ENCODE results near the gene RTN4IP1.

Gene RTN4IP1

DNA sequence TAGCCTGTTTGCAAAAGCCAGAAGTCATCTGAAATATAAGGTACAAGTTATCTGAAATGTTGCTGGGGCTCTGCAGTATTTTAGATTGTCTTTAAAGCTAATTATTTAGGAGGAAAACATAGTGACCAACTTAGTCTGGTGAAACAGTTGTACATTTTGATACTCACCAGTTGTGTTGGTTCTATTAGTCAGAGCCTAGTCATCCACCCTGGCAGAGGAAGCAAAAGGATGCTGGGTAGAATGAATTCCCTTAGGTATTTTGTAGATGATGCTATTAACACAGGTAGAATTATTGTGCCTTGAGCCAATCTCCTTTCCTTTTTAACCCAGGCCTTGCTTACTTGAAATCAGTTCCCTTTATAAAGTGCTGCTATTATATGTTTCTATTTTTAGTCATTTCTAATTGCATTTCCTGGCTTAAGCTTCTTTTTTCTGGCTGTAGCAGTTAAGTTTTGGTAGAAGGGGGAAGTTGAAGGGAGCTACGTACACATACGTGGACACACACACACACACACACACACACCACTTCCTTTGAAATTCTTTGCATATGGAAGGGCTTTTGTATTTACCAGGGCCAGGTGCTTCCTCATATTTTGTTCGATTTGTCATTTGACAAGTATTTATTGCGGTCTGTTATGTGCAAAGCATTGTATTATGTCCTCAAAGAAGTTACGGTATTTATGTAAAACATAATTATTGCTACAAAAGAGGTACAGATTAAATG is 82.4 kb downstream of the RTN4IP1 start:
- peak; percentile 37 for DNase-seq (ENCODE audit: low spot score)

DNA sequence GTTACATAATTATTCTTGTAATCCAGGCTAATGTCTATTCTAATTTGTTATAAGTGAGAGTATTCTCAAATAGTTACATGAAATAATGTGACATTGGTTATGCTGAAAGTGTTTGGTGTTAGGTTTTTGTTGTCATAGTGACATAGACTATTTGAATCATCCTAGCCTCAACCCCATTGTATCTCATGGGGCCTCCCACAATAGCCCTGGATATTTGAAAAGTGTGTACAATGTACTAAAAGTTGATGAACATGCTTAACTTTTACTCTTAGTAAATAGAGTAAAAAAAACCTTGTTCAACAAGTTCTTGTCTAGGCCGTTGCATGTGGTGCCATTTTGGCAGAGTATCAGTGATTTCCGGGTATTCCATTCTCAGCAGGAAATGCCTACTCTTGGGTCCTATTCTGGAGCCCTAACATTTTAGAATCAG is 83.0 kb downstream of the RTN4IP1 start:
- DNase-seq (ENCODE audit: low spot score) = no peak

DNA sequence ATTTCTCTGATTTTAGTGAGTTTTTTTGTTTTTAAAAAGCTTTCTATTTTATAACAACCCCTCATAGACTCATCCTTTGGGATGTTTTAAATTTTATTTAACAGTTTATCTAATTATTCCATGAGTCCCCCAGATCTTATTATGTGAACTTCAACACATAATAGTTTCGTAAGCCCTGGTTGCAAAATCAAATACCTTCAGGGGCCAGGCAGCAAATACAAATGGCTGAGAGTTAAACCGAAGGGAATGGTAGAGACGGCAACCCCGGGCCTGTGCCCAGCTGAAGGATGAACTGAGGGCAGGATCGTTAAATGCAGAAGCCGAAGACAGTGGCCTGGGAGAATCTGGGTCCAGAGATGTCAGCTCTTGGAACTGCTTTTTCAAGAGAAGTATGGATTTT is 88.4 kb downstream of the RTN4IP1 start:
- no peak for DNase-seq (ENCODE audit: low spot score)

DNA sequence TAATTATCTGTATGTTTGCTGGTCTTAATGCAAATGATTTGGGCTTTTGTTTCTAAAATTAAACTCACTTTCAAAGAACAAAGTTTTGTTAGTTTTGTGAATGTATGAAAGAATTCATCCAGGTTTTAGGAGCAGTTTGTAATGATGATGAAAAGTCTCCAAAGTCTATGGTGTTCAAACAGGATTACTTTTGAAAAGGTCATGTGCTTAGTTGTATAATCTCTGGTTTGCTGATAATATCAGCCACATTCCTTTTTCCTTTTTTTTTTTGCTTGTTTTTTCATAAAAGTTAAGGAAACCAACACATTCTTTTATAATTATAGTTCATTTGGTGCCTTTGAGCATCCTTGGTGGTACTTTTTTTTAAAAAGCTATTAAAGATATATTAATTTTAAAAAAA is 88.9 kb downstream of the RTN4IP1 start:
- no peak for DNase-seq (ENCODE audit: low spot score)

DNA sequence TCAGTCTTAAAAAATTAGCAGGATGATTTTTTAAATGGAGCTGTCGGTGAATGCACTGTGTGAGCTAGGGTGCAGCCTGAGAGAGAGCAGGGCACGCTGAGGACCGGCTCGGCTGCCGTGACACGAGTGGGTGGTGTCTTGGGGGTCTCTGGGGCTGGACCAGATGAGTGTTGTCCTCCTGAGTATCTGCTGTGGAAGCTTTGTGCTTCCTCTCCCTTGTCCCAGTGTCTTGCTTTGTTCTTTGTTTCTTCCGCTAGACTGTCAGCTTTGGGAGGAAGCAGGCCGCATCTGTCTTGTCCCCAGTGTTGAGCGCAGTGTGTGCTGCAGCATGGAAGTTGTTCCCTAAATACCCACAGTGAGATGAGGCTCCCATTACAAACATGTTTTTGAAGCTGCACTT is 89.4 kb downstream of the RTN4IP1 start:
- no peak for DNase-seq (ENCODE audit: low spot score)

DNA sequence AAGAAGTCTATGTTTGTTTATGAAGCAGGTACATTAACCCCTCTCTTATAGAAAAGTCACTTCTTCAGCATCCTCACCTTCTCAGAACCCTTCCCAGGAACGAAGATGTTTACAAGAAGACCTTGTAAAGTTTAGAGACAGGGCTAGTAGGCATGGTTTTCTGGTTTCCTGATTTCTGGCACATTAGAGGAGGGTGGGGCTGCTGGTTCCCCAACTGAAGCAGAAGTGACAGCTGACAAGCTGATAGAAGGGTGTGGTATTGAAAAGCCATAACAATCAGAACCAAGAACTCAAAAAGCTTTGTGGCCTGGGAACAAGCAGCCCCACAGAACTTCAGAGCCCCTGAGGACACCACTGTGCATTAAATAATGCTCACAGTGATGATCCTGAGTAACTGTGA is 91.2 kb downstream of the RTN4IP1 start:
- DNase-seq (ENCODE audit: low spot score) = no peak

DNA sequence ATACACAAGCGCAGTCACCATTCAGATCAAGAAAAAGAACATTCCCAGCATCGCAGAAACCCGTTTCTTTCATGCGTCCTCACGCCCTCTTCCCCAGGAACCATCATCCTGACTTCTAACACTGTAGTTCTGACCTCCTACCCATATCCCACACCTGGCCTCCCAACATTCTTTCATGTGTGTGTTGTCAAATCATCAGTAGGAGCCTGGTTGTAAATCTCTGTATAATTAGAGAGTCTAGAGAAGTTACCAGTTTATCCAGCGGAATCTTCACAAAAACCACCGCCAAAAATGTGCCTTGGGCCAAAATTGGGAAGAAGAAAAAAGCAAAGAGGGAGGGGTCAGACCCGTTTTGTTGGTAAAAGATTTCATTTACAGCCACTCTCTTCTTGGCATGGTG is 91.6 kb downstream of the RTN4IP1 start:
- no peak for DNase-seq (ENCODE audit: low spot score)

DNA sequence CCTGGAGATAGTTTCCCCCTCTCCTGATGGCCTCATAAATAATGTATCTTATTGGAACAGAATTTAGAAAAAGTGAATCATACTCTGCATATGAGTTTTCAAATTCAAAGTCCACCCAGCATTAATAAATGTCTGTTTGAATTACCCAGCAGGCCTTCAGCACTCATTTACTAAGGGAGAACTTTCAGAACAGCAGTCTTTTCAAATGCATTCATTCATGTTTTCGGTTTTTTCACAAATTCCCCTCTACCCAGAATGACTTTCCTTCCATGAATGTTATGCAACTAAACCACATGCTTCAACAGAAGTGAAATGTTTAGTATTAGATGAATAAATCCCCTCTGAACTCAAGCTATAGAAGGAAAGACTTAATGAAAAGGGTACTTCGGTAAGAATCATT is 92.4 kb downstream of the RTN4IP1 start:
- no peak for DNase-seq (ENCODE audit: low spot score)

DNA sequence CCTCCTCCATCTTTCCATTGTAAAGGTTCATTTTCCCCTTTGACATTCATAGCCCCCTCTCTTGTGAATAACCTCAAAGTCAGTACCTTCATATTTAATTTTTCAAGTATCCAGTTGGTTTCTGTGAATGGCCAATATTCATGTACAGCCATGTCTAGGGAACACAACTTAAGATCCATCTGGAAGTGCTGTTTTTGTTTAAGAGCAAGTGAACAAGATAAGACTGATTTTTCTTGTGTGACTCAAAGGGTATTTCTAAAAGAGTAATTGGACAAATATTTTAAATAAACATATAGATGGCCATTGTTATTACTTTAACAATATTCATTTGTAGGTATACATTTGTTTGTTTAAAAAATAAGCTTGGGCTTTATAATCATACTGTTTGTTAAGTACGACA is 92.9 kb downstream of the RTN4IP1 start:
- no peak for DNase-seq (ENCODE audit: low spot score)

DNA sequence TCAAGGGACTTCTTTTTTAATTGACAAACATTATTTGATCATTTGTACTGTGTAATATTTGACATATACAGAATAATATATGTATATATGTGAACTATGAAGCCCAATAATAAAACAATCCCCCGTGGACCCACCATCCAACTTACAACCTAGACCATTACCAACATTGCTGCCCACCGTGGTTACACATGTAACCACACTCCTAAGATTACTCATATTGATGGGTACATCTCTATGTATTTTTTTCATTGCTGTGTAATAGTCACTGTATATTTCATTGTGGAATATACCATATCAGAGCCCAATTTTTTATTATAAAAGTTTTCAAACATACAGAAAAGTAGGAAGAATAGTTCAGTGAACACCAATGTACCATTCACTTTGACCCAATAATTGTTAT is 94.3 kb downstream of the RTN4IP1 start:
- no peak for DNase-seq (ENCODE audit: low spot score)

DNA sequence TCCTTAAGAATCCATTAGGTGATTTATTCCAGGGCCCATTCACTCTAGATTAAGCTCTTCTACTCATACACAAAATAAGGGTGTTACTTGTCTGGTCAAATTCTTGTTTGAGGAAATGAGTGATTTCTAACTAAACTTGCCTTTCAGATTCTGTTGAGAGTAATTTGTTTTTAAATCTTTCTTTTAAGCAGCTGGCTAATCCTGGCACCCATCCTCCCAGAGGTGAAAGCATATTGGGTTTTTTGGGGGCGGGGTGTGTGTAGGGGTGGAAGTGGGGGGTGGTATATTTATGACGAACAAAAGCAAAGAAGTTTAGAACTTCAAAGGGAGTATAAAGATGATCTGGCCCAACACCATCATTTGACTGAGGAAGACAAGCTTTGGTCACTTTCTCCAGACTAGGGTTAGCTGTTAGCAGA is 94.7 kb downstream of the RTN4IP1 start:
- no peak for DNase-seq (ENCODE audit: low spot score)

DNA sequence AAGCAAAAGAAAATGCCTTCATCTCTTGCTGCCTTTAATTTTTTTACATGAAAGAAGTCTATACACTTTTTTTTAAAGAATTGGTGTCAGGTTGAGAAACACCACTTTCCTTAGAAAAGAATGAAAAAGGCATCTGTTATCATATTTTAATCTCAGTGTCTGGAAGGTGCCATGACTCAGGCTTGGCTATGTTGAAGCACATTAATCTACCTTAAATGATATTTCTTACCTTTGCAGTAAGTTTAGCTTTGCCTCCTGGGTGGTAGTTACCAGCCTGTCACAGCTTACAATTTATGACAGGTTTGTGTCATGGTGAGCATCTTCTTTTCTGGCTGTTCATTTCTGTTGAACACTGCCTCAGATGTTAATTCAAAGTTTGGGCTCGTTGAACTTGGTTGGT is 95.3 kb downstream of the RTN4IP1 start:
- DNase-seq (ENCODE audit: low spot score) = no peak

DNA sequence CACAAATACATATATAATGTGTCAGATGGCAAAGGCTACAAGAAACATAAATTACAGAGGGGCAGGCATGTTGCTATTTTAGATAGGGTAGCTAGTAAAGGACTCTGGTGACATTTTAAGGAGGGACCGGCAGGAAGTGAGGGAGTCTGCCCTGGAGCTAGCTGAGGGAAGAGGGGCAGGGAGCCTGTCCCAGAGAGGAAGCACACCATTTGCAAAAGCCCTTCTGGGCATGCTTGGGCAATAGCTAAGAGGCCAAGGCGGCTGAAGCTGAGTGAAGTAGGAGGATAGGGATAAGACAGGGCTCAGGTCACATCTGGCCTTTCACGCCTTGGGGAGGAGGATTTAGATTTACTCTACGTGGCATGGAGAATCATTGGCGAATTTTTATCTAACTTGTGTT is 96.2 kb downstream of the RTN4IP1 start:
- DNase-seq (ENCODE audit: low spot score) = no peak

DNA sequence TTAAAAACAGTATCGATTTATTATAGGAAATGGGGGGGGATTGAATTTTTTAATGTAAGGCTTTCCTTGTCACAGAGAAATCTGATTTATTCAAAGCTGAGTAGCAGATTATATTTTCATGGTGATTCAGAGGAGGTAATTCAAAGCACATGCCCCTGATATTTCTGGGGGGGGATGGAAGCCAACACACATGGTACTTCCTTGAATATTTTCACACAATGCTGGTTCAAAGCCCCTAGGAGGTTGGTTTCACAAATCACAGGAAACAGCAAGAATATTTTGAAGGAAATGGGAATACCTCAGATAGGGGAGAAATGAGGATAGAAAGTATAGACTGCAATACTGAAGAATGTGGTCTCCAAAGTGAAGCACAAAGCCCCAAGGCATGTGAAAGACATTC is 98.8 kb downstream of the RTN4IP1 start:
- no peak for DNase-seq (ENCODE audit: low spot score)

DNA sequence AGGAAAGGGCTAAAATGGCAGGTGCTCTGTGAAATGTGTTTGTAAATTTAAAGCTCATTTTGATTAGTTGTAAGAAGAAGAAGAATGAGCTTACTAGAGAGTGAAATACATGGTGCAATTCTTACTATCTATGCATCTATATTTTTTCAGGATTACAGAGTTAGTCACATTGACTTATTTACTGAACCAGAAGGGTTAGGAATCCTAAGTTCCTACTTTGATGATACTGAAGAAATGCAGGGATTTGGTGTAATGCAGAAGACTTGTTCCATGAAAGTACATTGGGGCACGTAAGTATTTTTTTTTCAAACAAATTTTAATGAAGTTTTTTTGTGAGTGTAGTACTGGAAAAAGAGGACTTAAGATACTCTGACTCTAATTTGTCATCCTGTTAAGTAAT is 99.3 kb downstream of the RTN4IP1 start:
- DNase-seq (ENCODE audit: low spot score) = no peak

DNA sequence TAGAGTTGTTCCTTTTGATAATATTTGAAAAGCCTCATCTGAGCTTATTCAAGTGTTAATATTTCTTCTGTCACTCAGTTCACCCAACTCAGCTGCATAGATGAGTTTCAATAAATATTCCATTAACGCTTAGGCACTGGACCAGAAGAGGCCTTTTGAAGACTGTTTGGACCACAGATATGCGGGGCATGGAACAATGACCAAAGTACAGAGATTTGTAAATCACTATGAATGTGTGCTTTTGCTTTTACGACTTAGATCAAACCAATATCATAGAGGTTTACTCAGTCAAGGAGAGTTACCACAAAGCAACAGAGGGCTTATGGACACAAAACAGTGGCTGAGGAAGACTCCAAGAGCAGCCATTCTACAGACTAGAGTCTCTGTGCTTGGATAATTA is 99.9 kb downstream of the RTN4IP1 start:
- no peak for DNase-seq (ENCODE audit: low spot score)

DNA sequence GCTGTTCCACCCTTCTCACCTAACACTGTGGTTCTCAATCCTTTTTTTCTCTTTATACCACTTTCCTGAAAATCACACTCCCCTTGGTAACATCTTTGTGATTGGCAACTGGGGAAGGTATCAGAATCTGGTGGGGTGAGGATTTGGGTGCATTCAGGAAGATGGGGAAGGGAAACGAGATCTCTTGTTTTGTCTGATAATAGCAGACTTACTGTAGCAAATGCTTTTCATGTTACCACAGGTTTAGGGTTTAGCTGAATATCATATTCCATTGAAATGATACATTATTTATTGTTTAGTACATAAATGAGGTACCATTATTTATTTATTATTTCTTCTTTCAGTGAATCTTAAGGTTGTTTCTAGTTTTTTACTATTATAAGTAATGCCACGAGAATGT is 100.8 kb downstream of the RTN4IP1 start:
- DNase-seq (ENCODE audit: low spot score) = no peak

DNA sequence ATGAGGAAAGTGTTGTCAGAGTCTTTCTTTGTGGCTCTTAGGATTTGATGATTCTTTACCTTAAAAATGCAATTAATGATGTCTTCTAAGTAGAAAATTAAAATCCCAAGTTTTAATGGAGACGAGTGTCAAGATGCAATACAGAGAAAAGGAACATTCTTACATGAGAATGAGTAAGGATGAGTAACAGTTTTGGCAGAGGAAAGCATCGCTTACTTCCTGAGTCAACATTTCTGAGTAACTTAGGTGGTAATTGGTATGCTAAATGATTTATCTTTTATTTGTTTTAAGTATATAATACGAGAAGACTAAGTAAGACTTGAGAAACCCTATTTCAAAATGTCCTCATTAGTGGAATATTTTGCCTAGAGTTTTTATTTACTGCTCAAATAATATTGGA is 101.3 kb downstream of the RTN4IP1 start:
- DNase-seq (ENCODE audit: low spot score) = no peak

DNA sequence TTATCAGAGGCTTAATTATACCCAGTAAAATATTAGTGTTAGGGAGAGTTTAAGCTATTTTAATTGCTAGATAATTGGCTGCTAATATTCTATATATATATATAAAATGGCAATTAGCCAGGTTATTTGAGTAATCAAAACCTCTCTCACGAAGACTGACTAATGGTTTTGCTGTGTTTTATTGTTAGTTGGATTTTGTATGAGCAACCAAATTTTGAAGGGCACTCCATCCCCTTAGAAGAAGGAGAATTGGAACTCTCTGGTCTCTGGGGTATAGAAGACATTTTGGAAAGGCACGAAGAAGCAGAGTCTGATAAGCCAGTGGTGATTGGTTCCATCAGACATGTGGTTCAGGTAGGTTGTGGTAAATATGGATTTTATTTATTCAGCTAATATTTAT is 102.2 kb downstream of the RTN4IP1 start:
- DNase-seq (ENCODE audit: low spot score) = no peak

DNA sequence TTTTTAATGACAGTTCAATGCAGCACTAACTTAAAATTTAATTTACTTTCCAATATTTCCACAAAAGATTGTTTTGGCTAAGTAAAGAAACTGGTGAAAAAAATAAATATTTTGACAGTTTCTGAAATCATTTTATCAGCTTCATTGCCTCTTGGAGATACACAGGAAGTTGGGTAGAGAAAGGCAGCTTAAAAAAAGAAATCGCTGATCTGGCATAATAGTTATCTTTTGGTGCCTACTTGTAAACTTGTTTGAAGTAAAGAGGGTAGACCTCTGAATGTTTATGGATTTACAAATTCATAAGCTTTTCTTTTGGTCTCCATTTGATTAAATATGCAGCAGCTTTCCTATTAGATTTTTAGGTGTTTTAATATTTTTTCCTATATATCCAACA is 103.4 kb downstream of the RTN4IP1 start:
- peak; percentile 42 for DNase-seq (ENCODE audit: low spot score)

DNA sequence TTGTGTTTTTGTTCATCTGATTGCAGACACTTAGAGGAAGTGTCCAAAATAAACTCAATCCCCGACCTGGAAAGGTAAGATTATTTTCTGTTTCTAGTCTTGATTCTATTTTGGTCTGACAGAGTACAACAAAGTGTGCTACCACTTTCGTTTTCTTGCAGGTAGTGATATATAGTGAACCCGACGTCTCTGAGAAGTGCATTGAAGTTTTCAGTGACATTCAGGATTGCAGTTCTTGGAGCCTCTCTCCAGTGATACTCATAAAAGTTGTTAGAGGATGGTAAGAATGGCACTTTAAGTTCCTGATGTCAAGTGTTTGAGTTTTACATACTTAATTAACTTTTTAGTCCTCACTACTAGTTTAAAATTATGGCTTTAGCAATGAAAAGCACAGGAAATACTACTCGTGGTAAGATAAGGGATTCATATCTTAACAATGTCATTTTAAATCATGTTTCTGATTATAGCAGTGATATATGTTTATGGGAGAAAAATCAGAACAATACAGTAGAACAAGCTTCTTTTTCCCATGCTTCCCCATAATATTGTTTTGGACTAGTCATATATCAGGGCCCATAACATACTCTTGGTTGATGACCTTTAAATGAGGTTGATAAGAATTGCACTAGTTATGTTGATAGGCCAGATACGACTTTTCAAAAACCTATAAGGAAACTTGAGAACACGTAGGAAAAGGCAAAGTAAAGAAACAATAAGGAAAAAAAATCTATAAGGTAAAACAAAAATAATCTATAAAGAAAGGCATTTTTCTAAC is 104.0 kb downstream of the RTN4IP1 start:
- DNase-seq (ENCODE audit: low spot score) = peak; percentile 75

DNA sequence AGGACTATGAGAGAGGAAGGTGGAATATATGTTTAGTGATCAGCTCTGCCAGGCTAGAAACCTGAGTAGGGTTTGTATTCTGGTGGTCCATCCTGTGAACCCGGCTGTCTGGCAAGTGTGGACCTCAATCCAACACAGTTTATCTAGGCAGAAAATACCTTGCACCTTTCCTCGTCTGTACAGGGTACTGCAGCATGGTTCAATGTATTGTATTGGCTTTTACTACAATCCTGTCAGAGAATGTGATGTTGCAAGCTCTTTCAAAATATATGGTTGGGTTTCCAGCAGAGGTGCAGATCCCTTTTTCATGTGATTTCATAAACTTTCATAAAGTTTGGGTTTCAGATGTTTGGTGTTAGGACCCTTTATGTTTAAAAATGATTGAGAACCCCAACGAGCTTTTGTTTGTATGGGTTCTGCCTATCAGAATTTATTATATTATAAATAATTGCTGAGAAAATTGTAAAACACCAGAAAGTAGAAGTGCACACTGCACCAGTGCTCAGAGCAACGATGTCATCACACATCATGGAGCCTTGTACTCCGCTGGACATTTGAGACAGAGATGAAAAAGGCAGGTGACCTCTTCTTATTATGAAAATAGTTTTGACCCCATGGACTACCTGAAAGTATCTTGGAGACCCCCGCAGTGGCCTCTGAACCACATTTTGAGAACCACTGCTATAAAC is 106.6 kb downstream of the RTN4IP1 start:
- DNase-seq (ENCODE audit: low spot score) = peak; percentile 24

All from NAMALWA (cell line).